ENCODE measurements around the gene SLC1A7. TPM values are rescaled to one million over a fixed set of nuclear protein-coding genes. Genes with fewer than 3 reads are reported as not detected.
A peak's percentile ranks its signal among the peaks of the same experiment; 100 is the strongest.

SLC1A7 gene
- total and polyA plus RNA-seq, 2 of the 13 experiments (the other 11 are each of a cell fraction or from before 2014, with no cell fraction given): 0.04 to 2.0 TPM

GRCh38 chr1:53121319-53122172 is 20.9 kb downstream of the SLC1A7 start (continued):
- TF ChIP-seq, protein P1, sequence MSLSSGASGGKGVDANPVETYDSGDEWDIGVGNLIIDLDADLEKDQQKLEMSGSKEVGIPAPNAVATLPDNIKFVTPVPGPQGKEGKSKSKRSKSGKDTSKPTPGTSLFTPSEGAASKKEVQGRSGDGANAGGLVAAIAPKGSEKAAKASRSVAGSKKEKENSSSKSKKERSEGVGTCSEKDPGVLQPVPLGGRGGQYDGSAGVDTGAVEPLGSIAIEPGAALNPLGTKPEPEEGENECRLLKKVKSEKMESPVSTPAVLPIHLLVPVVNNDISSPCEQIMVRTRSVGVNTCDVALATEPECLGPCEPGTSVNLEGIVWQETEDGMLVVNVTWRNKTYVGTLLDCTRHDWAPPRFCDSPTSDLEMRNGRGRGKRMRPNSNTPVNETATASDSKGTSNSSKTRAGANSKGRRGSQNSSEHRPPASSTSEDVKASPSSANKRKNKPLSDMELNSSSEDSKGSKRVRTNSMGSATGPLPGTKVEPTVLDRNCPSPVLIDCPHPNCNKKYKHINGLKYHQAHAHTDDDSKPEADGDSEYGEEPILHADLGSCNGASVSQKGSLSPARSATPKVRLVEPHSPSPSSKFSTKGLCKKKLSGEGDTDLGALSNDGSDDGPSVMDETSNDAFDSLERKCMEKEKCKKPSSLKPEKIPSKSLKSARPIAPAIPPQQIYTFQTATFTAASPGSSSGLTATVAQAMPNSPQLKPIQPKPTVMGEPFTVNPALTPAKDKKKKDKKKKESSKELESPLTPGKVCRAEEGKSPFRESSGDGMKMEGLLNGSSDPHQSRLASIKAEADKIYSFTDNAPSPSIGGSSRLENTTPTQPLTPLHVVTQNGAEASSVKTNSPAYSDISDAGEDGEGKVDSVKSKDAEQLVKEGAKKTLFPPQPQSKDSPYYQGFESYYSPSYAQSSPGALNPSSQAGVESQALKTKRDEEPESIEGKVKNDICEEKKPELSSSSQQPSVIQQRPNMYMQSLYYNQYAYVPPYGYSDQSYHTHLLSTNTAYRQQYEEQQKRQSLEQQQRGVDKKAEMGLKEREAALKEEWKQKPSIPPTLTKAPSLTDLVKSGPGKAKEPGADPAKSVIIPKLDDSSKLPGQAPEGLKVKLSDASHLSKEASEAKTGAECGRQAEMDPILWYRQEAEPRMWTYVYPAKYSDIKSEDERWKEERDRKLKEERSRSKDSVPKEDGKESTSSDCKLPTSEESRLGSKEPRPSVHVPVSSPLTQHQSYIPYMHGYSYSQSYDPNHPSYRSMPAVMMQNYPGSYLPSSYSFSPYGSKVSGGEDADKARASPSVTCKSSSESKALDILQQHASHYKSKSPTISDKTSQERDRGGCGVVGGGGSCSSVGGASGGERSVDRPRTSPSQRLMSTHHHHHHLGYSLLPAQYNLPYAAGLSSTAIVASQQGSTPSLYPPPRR (CRISPR knock-in tag; IDR thresholded peaks at IDR 0.05; ENCODE audit: borderline replicate concordance): peak; percentile 94
- peak; percentile 88 for TF ChIP-seq FOSL1 (CRISPR knock-in tag; IDR thresholded peaks at IDR 0.05; ENCODE audit: borderline replicate concordance)
- no peak for TF ChIP-seq SCMH1 (CRISPR knock-in tag; IDR thresholded peaks at IDR 0.05; ENCODE audit: borderline replicate concordance)
- peak; percentile 83 for TF ChIP-seq MAZ (IDR thresholded peaks at IDR 0.05; ENCODE audit: borderline replicate concordance, low read depth, low read length)
- TF ChIP-seq MAZ (CRISPR knock-in tag; IDR thresholded peaks at IDR 0.05; ENCODE audit: low read depth): peak; percentile 97
- no peak for TF ChIP-seq ZNF101 (CRISPR knock-in tag; IDR thresholded peaks at IDR 0.05; ENCODE audit: borderline replicate concordance, low read depth)
- TF ChIP-seq, protein P2, sequence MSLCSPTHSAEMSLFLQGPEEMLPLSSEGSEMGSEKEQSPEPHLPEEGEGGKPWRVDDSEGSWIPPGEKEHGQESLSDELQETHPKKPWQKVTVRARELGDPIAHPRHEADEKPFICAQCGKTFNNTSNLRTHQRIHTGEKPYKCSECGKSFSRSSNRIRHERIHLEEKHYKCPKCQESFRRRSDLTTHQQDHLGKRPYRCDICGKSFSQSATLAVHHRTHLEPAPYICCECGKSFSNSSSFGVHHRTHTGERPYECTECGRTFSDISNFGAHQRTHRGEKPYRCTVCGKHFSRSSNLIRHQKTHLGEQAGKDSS (CRISPR knock-in tag; IDR thresholded peaks at IDR 0.05; ENCODE audit: borderline replicate concordance, low read depth): no peak; the same call in 1 of the 2 replicates
- TF ChIP-seq ZNF124 (CRISPR knock-in tag; IDR thresholded peaks at IDR 0.05): no peak
- no peak for TF ChIP-seq DNMT1 (CRISPR knock-in tag; IDR thresholded peaks at IDR 0.05)
- TF ChIP-seq NKX3-1 (CRISPR knock-in tag; IDR thresholded peaks at IDR 0.05): no peak
- no peak for TF ChIP-seq GTF2F1 (IDR thresholded peaks at IDR 0.05; ENCODE audit: low read length)
- no peak for TF ChIP-seq ZNF703 (CRISPR knock-in tag; IDR thresholded peaks at IDR 0.05; ENCODE audit: borderline replicate concordance)
- TF ChIP-seq, protein P3, sequence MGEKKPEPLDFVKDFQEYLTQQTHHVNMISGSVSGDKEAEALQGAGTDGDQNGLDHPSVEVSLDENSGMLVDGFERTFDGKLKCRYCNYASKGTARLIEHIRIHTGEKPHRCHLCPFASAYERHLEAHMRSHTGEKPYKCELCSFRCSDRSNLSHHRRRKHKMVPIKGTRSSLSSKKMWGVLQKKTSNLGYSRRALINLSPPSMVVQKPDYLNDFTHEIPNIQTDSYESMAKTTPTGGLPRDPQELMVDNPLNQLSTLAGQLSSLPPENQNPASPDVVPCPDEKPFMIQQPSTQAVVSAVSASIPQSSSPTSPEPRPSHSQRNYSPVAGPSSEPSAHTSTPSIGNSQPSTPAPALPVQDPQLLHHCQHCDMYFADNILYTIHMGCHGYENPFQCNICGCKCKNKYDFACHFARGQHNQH (CRISPR knock-in tag; IDR thresholded peaks at IDR 0.05): peak; percentile 66; the same call in 1 of the 2 replicates
- TF ChIP-seq, protein P4, sequence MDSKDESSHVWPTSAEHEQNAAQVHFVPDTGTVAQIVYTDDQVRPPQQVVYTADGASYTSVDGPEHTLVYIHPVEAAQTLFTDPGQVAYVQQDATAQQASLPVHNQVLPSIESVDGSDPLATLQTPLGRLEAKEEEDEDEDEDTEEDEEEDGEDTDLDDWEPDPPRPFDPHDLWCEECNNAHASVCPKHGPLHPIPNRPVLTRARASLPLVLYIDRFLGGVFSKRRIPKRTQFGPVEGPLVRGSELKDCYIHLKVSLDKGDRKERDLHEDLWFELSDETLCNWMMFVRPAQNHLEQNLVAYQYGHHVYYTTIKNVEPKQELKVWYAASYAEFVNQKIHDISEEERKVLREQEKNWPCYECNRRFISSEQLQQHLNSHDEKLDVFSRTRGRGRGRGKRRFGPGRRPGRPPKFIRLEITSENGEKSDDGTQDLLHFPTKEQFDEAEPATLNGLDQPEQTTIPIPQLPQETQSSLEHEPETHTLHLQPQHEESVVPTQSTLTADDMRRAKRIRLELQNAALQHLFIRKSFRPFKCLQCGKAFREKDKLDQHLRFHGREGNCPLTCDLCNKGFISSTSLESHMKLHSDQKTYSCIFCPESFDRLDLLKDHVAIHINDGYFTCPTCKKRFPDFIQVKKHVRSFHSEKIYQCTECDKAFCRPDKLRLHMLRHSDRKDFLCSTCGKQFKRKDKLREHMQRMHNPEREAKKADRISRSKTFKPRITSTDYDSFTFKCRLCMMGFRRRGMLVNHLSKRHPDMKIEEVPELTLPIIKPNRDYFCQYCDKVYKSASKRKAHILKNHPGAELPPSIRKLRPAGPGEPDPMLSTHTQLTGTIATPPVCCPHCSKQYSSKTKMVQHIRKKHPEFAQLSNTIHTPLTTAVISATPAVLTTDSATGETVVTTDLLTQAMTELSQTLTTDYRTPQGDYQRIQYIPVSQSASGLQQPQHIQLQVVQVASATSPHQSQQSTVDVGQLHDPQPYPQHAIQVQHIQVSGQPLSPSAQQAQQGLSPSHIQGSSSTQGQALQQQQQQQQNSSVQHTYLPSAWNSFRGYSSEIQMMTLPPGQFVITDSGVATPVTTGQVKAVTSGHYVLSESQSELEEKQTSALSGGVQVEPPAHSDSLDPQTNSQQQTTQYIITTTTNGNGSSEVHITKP (CRISPR knock-in tag; IDR thresholded peaks at IDR 0.05; ENCODE audit: low read depth): peak; percentile 48; the same call in 1 of the 2 replicates
- no peak for TF ChIP-seq FOXA1 (IDR thresholded peaks at IDR 0.05)
- peak; percentile 46; the same call in 1 of the 2 replicates for TF ChIP-seq FOXA1 (CRISPR knock-in tag; IDR thresholded peaks at IDR 0.05)
- no peak for TF ChIP-seq TFDP2 (CRISPR knock-in tag; IDR thresholded peaks at IDR 0.05)

Data from HepG2 (cell line).